ENCODE data around the gene CDC42EP1.

GRCh38 chr22:37560608-37561211, 430 bp downstream of the CDC42EP1 start:
- TF ChIP-seq POLR2AphosphoS5 (IDR thresholded peaks at IDR 0.05; ENCODE audit: low read depth, low read length) (no peak), TAF1 (IDR thresholded peaks at IDR 0.05; ENCODE audit: borderline replicate concordance, low read depth, low read length) (no peak), POLR2A (IDR thresholded peaks at IDR 0.05; ENCODE audit: low read depth, low read length) (no peak)
